SK-N-SH (cell line): ENCODE data around the gene XKR7.

Source experiments
- POLR2AphosphoS5 ChIP-seq: IDR thresholded peaks from 2 replicates; pipeline ENCODE4 v1.6.1; 2012; ENCODE audit warnings: low read depth, low read length
- RCOR1 ChIP-seq: fragments of 150-350 bp; IDR thresholded peaks from 2 replicates; pipeline ENCODE4 v1.6.1; 2017; ENCODE audit warnings: antibody characterized with exemption, low read length
- REST ChIP-seq: IDR thresholded peaks from 2 replicates; pipeline ENCODE4 v1.6.1; 2012; ENCODE audit warnings: mild to moderate bottlenecking, low read depth, low read length, moderate library complexity
- SMC3 ChIP-seq: IDR thresholded peaks from 2 replicates; pipeline ENCODE4 v1.6.1; 2012; ENCODE audit warnings: low read depth, low read length, improper control_type of control experiment
- TF ChIP-seq, protein P1 (sequence below): fragments of 200-600 bp; sonication (generic); IDR thresholded peaks from 2 replicates; pipeline ENCODE4 v1.6.1; 2017; ENCODE audit warnings: antibody characterized with exemption, mild to moderate bottlenecking, moderate library complexity
- TF ChIP-seq, protein P2 (sequence below): IDR thresholded peaks from 2 replicates; pipeline ENCODE4; 2012

DNA sequence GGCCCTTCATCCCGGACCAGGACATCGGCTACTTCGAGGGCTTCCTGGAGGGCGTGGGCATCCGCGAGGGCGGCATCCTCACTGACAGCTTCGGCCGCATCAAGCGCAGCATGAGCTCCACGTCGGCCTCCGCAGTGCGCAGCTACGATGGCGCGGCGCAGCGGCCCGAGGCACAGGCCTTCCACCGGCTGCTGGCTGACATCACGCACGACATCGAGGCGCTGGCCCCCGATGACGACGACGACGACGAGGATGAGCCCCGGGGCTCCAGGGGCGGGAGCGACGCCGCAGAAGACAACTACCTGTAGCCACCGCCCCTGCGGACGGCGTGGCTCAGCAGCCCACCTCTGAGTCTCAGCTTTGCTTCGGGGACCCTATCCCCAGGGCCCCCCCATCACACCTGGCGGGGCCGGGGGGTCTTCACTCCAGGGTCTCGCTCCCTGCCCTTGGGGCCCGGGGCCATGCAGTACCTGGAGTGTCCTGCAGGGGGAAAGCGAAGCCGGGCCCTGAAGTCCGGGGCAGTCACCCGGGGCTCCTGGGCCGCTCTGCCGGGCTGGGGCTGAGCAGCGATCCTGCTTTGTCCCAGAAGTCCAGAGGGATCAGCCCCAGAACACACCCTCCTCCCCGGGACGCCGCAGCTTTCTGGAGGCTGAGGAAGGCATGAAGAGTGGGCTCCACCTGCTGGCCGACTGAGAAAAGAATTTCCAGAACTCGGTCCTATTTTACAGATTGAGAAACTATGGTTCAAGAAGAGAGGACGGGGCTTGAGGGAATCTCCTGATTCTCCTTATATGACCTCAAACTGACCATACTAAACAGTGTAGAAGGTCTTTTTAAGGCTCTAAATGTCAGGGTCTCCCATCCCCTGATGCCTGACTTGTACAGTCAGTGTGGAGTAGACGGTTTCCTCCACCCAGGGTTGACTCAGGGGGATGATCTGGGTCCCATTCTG lies 63.3 kb downstream of the XKR7 start:
- TF ChIP-seq, protein P1, sequence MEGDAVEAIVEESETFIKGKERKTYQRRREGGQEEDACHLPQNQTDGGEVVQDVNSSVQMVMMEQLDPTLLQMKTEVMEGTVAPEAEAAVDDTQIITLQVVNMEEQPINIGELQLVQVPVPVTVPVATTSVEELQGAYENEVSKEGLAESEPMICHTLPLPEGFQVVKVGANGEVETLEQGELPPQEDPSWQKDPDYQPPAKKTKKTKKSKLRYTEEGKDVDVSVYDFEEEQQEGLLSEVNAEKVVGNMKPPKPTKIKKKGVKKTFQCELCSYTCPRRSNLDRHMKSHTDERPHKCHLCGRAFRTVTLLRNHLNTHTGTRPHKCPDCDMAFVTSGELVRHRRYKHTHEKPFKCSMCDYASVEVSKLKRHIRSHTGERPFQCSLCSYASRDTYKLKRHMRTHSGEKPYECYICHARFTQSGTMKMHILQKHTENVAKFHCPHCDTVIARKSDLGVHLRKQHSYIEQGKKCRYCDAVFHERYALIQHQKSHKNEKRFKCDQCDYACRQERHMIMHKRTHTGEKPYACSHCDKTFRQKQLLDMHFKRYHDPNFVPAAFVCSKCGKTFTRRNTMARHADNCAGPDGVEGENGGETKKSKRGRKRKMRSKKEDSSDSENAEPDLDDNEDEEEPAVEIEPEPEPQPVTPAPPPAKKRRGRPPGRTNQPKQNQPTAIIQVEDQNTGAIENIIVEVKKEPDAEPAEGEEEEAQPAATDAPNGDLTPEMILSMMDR, result peak; percentile 98
- no peak for TF ChIP-seq REST
- TF ChIP-seq POLR2AphosphoS5, result no peak
- TF ChIP-seq SMC3, result peak; percentile 82
- no peak for TF ChIP-seq RCOR1
- TF ChIP-seq, protein P2, sequence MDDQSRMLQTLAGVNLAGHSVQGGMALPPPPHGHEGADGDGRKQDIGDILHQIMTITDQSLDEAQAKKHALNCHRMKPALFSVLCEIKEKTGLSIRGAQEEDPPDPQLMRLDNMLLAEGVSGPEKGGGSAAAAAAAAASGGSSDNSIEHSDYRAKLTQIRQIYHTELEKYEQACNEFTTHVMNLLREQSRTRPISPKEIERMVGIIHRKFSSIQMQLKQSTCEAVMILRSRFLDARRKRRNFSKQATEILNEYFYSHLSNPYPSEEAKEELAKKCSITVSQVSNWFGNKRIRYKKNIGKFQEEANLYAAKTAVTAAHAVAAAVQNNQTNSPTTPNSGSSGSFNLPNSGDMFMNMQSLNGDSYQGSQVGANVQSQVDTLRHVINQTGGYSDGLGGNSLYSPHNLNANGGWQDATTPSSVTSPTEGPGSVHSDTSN, result no peak
